ENCODE data around the gene ONECUT2. TPM values are rescaled to one million over a fixed set of nuclear protein-coding genes. Genes with fewer than 3 reads are reported as not detected.

The ONECUT2 gene
- total RNA-seq, 1 experiment from 2014 or later, result 0.48 TPM

DNA sequence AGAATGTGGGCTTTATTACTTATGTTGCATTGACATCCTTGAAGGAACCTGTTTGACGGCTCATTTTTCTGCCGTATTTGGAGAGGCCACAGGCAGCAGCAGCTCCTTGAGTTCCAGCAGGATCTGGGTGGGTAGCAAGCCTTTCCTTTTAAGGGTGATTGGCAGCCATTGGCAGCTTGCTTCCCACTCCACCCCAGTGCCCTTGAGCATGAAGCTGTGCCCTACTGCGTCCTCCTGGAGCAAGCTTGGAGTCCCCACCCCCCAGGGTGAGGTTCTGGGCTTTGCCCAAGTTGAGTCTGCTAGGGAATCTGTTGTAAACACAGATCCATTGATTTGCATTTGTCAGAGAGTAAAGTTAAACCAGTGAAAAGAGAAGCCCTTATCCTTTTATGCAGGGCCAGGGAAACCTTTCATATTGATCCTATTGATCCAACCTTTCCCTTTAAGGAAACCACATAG, 9.2 kb downstream of the ONECUT2 start:
- peaks cover 4% of the 10 kb centered on the region for H3K23me2 ChIP-seq (ENCODE audit: insufficient read length, low read depth, low read length, poor library complexity, severe bottlenecking)
- DNase-seq, result no peak
- H4K8ac ChIP-seq (replicated peaks; ENCODE audit: insufficient read length, low read depth, low read length), result no peak overlapping the region
- H2BK20ac ChIP-seq (ENCODE audit: low read depth, low read length, poor library complexity, severe bottlenecking), result no peak overlapping the region
- peaks cover 50% of the 10 kb centered on the region for H3K27me3 ChIP-seq (ENCODE audit: insufficient read depth, low read length)
- no peak overlapping the region for H4K91ac ChIP-seq (ENCODE audit: insufficient read length, low read depth, low read length)
- H4K20me1 ChIP-seq (ENCODE audit: control insufficient read depth, insufficient read depth, insufficient read length), result no peaks in the 10 kb centered on the region
- no peaks in the 10 kb centered on the region for H3K79me2 ChIP-seq (ENCODE audit: insufficient read depth, low read length)
- H2BK5ac ChIP-seq (ENCODE audit: insufficient read length, low read length), result no peak overlapping the region
- H3K79me1 ChIP-seq (ENCODE audit: insufficient read depth, low read depth, low read length, poor library complexity, severe bottlenecking), result no peaks in the 10 kb centered on the region
- H3T11ph ChIP-seq (ENCODE audit: low read length), result no peak overlapping the region
- no peak overlapping the region for H3K27ac ChIP-seq (ENCODE audit: insufficient read length, low read depth, low read length)
- H3K9me3 ChIP-seq (ENCODE audit: control insufficient read depth, low read depth, low read length), result no peaks in the 10 kb centered on the region
- H3K4me1 ChIP-seq (ENCODE audit: insufficient read depth, low read length), result no peaks in the 10 kb centered on the region
- Mint-ChIP-seq H3K36me3 (ENCODE audit: insufficient read depth in 1 of 3, low read depth in 3 of 3) (no peaks in the 10 kb centered on the region), H3K27me3 (ENCODE audit: low read depth) (peaks cover 85% of the 10 kb centered on the region), H3K9me3 (peaks cover 0 to 5% of the 10 kb centered on the region in 2 experiments; a peak in 2 of 5 replicates), H3K27ac (no peak overlapping the region), H3K4me1 (peaks cover 37 to 42% of the 10 kb centered on the region in 2 experiments), H3K4me3 (no peak overlapping the region)
- TF ChIP-seq, protein P1, sequence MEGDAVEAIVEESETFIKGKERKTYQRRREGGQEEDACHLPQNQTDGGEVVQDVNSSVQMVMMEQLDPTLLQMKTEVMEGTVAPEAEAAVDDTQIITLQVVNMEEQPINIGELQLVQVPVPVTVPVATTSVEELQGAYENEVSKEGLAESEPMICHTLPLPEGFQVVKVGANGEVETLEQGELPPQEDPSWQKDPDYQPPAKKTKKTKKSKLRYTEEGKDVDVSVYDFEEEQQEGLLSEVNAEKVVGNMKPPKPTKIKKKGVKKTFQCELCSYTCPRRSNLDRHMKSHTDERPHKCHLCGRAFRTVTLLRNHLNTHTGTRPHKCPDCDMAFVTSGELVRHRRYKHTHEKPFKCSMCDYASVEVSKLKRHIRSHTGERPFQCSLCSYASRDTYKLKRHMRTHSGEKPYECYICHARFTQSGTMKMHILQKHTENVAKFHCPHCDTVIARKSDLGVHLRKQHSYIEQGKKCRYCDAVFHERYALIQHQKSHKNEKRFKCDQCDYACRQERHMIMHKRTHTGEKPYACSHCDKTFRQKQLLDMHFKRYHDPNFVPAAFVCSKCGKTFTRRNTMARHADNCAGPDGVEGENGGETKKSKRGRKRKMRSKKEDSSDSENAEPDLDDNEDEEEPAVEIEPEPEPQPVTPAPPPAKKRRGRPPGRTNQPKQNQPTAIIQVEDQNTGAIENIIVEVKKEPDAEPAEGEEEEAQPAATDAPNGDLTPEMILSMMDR (conservative IDR thresholded peaks at IDR 0.05), result no peak
- no peak overlapping the region for H2AFZ ChIP-seq (ENCODE audit: low read length)
- no CpG with 5 or more reads among the region's 3 CpGs for WGBS (ENCODE audit: extremely low coverage, insufficient read length, low lambda C conversion rate)
- H3K56ac ChIP-seq (ENCODE audit: insufficient read length, low read depth, low read length), result no peak overlapping the region
- no peak overlapping the region for H3K9ac ChIP-seq (ENCODE audit: extremely low read depth, insufficient read length, low read length)
- no peak overlapping the region for H2BK12ac ChIP-seq (ENCODE audit: insufficient read length, low read depth, low read length)
- no peak overlapping the region for H2AK5ac ChIP-seq (ENCODE audit: insufficient read length, low read length)
- H3K4me2 ChIP-seq (ENCODE audit: insufficient read depth, insufficient read length, low read length), result no peak overlapping the region
- no peak overlapping the region for H2BK120ac ChIP-seq (ENCODE audit: low read depth, low read length, poor library complexity, severe bottlenecking)
- H2BK15ac ChIP-seq (ENCODE audit: low read depth, low read length), result no peak overlapping the region
- no peak overlapping the region for H3K4ac ChIP-seq (ENCODE audit: low read depth, low read length)
- no peak overlapping the region for H3K23ac ChIP-seq (ENCODE audit: insufficient read length, low read depth, low read length)
- no peak overlapping the region for H3K18ac ChIP-seq (ENCODE audit: insufficient read length, low read depth, low read length)
- no peak overlapping the region for H3K14ac ChIP-seq (ENCODE audit: insufficient read depth, low read length)
- no peak overlapping the region for H4K5ac ChIP-seq (ENCODE audit: insufficient read length, low read depth, low read length)

All from H9 (cell line).